Measurements from ENCODE around the gene KLK3.

DNA sequence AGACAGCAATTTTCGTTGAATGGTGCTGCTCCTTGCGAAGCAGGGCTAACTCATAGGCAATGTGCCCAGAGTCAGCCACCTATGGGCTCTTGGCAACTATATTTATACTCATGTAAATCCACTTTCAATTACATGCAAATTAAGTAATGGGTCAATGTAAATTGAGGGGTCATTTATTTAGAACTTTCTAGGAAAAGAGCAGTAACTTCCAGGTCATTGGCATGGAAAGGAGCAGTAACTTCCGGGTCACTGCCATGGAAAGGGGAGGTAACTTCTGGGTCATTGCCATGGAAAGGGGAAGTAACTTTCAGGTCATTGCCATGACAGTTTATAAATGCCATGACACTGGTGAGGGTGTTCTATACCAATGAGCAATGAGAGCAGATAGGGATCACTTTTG lies 44.9 kb downstream of the KLK3 start:
- TF ChIP-seq, protein P1, sequence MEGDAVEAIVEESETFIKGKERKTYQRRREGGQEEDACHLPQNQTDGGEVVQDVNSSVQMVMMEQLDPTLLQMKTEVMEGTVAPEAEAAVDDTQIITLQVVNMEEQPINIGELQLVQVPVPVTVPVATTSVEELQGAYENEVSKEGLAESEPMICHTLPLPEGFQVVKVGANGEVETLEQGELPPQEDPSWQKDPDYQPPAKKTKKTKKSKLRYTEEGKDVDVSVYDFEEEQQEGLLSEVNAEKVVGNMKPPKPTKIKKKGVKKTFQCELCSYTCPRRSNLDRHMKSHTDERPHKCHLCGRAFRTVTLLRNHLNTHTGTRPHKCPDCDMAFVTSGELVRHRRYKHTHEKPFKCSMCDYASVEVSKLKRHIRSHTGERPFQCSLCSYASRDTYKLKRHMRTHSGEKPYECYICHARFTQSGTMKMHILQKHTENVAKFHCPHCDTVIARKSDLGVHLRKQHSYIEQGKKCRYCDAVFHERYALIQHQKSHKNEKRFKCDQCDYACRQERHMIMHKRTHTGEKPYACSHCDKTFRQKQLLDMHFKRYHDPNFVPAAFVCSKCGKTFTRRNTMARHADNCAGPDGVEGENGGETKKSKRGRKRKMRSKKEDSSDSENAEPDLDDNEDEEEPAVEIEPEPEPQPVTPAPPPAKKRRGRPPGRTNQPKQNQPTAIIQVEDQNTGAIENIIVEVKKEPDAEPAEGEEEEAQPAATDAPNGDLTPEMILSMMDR (IDR thresholded peaks at IDR 0.05): no peak
- TF ChIP-seq POLR2AphosphoS5 (IDR thresholded peaks at IDR 0.05; ENCODE audit: low read depth, low read length) (no peak), SIN3A (IDR thresholded peaks at IDR 0.05; ENCODE audit: borderline replicate concordance, insufficient read depth, low read depth, low read length) (no peak)
